GM18861 (cell line): ENCODE measurements around the gene EMP2.

Source experiments
- ATAC-seq: cut with Tn5 transposase; IDR thresholded peaks from one replicate; pipeline ENCODE4 v1.9.1; 2021; ENCODE audit not compliant: unreplicated experiment

The EMP2 gene

GRCh38 chr16:10493276-10493675 lies 87.1 kb downstream of the EMP2 start:
- ATAC-seq, result no peak

- no peak for ATAC-seq
Observed at GRCh38 chr16:10490141-10490540, 90.3 kb downstream of the EMP2 start.

GRCh38 chr16:10485698-10486382 lies 94.6 kb downstream of the EMP2 start:
- no peak for ATAC-seq

DNA sequence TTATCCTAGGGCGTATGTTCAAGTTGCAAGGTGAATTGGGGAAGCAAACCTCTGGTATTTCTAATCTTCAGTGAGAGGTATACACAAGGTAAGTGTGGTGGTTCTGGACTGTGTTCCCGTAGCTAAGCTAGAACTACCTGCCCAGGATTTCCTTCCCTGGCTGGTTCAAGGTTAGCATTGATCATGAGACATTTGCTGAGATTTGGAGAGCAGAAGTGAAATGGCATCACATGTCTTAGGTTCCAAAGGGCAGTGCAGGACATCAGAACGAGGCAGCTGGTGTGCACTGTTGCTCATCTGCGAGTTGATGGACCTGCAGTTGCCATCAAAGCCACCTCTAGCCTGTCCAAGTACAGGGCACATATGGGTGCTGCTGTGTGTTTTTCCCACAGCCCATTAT lies 95.2 kb downstream of the EMP2 start:
- ATAC-seq, result no peak

DNA sequence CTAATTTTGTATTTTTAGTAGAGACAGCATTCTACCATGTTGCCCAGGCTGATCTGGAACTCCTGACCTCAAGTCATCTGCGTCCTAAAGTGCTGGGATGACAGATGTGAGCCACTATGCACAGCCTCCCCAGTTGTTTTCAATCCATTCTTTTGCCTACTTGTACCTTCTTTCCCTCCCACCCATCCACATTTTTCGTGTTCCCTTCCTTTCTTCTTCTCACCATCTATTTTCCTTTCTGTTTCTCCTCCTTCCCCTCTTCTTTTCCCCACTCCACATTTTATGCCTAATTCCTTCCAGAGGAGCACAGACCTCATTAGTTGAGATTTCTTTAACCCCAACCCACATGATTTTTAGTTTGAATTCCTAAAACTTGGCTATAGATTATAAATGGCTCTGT lies 100.2 kb downstream of the EMP2 start:
- ATAC-seq, result no peak
